ENCODE results near the gene LTBP1.

DNA sequence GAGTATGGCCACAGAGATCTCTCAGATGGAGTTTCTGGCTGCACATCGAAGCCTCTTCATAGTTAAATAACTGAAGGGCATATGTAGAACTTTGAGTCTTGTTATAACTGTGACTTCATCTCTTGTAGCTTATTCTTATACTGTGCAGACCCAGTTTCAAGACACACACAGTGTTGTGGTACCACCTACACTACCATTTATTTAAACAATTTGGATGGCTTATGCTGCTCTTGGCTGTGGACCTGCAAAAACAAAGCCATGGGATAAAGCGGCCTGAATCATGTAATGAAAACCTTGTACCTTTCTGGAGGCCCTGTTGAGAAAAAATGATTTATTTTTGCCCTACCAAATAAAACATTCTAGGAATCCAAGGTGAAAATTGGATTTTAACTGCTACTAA lies 266.9 kb downstream of the LTBP1 start:
- TF ChIP-seq, protein P1, sequence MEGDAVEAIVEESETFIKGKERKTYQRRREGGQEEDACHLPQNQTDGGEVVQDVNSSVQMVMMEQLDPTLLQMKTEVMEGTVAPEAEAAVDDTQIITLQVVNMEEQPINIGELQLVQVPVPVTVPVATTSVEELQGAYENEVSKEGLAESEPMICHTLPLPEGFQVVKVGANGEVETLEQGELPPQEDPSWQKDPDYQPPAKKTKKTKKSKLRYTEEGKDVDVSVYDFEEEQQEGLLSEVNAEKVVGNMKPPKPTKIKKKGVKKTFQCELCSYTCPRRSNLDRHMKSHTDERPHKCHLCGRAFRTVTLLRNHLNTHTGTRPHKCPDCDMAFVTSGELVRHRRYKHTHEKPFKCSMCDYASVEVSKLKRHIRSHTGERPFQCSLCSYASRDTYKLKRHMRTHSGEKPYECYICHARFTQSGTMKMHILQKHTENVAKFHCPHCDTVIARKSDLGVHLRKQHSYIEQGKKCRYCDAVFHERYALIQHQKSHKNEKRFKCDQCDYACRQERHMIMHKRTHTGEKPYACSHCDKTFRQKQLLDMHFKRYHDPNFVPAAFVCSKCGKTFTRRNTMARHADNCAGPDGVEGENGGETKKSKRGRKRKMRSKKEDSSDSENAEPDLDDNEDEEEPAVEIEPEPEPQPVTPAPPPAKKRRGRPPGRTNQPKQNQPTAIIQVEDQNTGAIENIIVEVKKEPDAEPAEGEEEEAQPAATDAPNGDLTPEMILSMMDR (IDR thresholded peaks at IDR 0.05), result no peak
- TF ChIP-seq POLR2A (IDR thresholded peaks at IDR 0.05), result no peak

Measured in lower leg skin (tissue), 3 donors.